Measurements from ENCODE around the gene FOSL1. TPM values are rescaled to one million over a fixed set of nuclear protein-coding genes. Genes with fewer than 3 reads are reported as not detected.

Gene FOSL1
- total RNA-seq, 4 donors from 2014 or later: 2.8 to 223 (median 57.0) TPM

DNA sequence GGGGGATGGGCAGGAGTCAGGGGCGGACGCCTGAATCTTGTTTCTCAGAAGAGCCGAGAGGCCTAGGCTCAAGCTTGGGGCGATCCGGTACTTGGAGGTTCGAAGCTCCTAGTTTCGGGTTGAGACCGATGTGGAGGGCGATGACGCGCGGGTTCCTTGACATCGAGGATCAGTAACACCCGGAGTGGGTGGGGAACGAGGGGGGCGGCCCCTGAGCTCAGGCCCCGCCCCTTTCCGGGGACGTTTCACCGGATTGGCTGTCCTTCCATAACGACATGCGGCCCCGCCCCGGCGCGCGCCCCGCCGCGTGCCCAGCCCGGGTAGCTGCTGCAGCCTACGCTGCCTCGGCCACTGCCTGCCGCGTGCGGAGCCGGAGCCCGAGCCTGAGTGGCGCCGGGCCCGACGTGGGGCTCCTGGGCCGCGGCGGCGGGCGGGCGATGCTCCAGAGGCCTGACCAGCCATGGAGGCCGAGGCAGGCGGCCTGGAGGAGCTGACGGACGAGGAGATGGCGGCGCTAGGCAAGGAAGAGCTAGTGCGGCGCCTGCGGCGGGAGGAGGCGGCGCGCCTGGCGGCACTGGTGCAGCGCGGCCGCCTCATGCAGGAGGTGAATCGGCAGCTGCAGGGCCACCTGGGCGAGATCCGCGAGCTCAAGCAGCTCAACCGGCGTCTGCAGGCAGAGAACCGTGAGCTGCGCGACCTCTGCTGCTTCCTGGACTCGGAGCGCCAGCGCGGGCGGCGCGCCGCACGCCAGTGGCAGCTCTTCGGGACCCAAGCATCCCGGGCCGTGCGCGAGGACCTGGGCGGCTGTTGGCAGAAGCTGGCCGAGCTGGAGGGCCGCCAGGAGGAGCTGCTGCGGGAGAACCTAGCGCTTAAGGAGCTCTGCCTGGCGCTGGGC is 9.6 kb downstream of the FOSL1 start, which contains the start of gene CCDC85B:
Gene CCDC85B, plus strand, starts transcription at position 350 of the 895 bp plus-strand sequence. Its CDS starts 111 bp downstream, at position 461.
- ATAC-seq (ENCODE audit: low FRiP score) (peak; percentile 68), DNase-seq (ENCODE audit: low spot score) (peak; percentile 95)
- TF ChIP-seq, protein P1, sequence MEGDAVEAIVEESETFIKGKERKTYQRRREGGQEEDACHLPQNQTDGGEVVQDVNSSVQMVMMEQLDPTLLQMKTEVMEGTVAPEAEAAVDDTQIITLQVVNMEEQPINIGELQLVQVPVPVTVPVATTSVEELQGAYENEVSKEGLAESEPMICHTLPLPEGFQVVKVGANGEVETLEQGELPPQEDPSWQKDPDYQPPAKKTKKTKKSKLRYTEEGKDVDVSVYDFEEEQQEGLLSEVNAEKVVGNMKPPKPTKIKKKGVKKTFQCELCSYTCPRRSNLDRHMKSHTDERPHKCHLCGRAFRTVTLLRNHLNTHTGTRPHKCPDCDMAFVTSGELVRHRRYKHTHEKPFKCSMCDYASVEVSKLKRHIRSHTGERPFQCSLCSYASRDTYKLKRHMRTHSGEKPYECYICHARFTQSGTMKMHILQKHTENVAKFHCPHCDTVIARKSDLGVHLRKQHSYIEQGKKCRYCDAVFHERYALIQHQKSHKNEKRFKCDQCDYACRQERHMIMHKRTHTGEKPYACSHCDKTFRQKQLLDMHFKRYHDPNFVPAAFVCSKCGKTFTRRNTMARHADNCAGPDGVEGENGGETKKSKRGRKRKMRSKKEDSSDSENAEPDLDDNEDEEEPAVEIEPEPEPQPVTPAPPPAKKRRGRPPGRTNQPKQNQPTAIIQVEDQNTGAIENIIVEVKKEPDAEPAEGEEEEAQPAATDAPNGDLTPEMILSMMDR (IDR thresholded peaks at IDR 0.05): no peak

DNA sequence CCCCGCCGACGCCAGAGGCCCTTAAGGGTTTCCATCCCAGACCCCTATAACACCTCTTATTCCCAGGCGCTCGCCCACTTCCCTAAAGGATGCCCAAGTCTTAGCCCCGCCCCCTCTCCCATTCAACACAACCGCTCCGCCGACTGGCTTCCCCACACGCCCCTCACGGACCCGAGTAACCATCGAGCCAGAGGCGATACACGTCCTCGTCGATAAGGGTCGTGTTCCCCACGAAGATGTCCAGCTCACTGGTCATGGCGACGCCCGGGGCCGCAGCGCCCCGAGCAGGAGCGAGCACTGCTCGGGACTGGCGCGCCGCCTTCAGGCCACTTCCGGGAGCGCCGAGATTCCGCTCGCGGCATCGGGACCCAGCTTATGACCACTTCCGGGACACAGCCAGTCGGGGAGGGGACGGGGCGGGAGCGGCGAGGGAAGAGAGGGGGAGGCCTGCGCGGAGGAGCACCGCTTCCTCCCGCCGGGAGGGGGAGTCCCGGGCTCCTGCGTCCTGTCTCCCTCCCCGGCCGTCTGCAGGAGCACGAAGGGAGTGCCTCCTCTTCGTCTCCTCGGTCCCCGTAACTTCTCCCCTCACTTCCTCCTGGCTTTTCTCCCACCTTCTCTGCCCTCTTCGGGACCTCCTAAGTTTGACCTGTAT is 11.9 kb downstream of the FOSL1 start, which contains the start of gene FIBP:
Gene FIBP, minus strand, starts transcription at position 309 of the 652 bp plus-strand sequence. Its CDS starts 53 bp downstream, at position 256.
- ATAC-seq (ENCODE audit: low FRiP score) (peak; percentile 75), DNase-seq (ENCODE audit: low spot score) (peak; percentile 91)
- TF ChIP-seq, protein P1 (IDR thresholded peaks at IDR 0.05): peak in 2 of 3 donors; percentile 68 to 85

DNA sequence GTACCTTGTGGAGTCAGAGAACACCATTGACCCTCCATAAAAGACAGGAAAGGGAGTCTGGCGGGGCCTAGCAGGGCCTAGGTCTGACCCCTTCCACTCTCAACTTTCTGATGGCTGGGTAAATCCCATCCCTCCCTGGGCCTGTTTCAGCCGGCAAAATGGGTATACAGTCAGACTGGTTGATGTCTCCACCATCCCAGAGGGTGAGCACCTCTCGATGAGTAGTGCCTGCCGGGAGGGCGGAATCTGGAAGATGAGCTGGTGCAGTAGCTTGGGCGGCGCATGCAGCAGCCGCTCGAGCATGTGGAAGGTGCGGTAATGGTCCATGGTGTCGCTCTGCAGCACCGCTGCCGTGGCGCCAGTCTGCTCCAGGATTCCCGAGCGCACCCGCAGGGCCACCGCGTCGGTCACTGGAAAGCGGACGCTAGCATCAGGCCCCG is 12.4 kb downstream of the FOSL1 start:
- peak; percentile 0 for ATAC-seq (ENCODE audit: low FRiP score)

GRCh38 chr11:65886826-65887722 is 13.1 kb downstream of the FOSL1 start:
- ATAC-seq (ENCODE audit: low FRiP score) (no peak), DNase-seq (ENCODE audit: low spot score) (no peak)
- TF ChIP-seq, protein P1 (IDR thresholded peaks at IDR 0.05): no peak

More for the DNA sequence above, 12.4 kb downstream of the FOSL1 start:
- TF ChIP-seq, protein P1 (IDR thresholded peaks at IDR 0.05): no peak
- no peak for DNase-seq (ENCODE audit: low spot score)

- DNase-seq (ENCODE audit: low spot score): no peak
Measured at GRCh38 chr11:65885808-65886536, 14.2 kb downstream of the FOSL1 start.

More at GRCh38 chr11:65885808-65886536, 14.2 kb downstream of the FOSL1 start:
- ATAC-seq (ENCODE audit: low FRiP score): no peak
- TF ChIP-seq, protein P1 (IDR thresholded peaks at IDR 0.05): no peak
